GM10847 (cell line): ENCODE measurements around the gene LPAR1.

Experiments used
- POLR2A ChIP-seq: IDR thresholded peaks from 2 replicates; pipeline ENCODE4 v1.6.1; 2011; ENCODE audit not compliant: insufficient read length; ENCODE audit errors: extremely low read depth

LPAR1 gene

GRCh38 chr9:110900456-110900855 lies 137.8 kb downstream of the LPAR1 start:
- no peak for TF ChIP-seq POLR2A

DNA sequence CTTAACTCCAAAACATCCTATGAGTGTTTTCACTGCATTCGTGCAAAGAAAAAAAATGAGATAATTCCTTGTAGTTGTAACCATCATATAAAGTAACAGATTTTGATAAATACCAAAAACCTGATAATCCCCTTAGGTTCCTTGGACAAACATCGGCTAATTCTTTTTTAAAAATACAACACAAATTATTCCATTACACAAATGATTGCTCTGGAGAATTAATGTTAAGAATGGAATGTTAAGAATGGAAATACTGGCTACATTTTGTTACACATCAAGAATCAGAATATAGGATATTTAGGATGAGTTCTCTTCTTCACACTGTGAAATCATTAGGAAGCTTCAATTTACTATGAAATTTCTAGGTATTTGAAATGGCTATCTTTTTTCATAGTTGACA lies 139.4 kb downstream of the LPAR1 start:
- no peak for TF ChIP-seq POLR2A

DNA sequence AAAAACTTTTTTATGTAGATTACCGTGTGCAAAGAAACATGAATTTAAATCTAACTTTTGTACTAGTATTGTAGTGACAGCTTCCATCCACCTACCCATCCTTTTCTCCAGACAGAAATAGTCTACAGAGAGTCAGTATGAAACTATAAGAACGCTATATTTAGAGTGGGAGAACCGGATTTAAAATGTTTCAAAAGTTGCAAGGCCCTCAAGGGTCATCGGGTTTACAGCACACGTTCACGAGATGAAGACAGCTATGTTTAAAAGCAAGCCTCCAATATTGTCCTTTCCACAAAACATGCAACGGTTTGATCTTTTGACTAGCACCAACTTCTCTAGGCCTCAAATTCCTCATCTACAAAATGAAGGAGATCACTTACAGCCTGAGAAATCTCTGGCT lies 139.9 kb downstream of the LPAR1 start:
- TF ChIP-seq POLR2A: no peak

GRCh38 chr9:110897943-110898342 lies 140.3 kb downstream of the LPAR1 start:
- no peak for TF ChIP-seq POLR2A

DNA sequence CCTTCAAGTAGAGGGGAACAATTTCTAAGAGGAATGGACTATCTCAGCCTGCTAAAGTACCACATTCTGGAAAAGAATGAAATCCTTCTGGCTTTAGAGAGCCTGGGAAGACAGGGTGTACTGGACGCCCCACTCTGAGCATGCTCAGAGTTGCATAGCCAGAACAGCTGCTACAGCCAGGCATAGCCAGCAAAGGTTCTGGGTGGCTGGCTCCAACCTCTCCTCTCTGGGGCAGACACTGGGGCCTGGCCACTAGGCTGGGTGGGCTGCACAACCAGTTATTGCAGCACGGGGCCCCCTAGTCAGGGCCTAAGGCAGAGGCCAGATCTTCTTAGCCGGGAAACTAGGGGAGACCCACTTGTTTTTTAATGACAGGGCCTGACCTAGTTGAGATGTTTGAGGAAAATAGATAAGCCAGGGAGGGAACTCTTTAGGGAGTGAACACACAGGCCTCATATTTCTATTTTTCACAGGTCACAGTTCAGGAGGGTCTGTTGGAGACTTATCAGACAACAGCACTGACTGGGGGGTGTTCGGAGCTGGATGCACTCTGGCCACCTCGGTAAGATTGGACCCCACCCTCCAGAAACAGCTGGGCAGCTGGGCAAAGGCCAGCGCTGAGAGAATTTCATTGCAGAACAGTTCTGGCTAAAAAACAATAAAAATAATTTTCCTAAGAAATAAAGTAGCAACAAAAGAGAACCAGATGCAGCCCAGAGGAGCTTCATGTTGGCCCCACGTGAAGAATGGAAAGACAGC lies 142.9 kb downstream of the LPAR1 start:
- no peak for TF ChIP-seq POLR2A

GRCh38 chr9:110894731-110895130 lies 143.5 kb downstream of the LPAR1 start:
- TF ChIP-seq POLR2A: no peak

- TF ChIP-seq POLR2A: no peak
Measured at GRCh38 chr9:110892689-110893088, 145.6 kb downstream of the LPAR1 start.

DNA sequence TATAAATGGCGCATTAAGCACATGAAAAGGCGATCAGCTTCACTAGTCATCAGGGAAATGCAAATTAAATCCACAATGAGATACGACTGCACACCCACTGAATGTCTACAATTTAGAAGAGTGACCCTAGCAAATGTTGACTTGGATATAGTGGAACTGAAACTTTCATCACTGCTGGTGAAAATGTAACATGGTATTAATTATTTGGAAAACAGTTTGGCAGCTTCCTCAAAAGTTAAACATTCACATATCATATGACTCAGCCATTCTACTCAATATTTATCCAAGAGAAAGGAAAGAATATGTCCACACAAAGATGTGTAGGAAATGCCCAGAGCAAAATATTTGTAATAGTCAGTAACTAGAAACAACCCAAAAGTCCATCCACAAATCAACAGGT lies 146.5 kb downstream of the LPAR1 start:
- no peak for TF ChIP-seq POLR2A

DNA sequence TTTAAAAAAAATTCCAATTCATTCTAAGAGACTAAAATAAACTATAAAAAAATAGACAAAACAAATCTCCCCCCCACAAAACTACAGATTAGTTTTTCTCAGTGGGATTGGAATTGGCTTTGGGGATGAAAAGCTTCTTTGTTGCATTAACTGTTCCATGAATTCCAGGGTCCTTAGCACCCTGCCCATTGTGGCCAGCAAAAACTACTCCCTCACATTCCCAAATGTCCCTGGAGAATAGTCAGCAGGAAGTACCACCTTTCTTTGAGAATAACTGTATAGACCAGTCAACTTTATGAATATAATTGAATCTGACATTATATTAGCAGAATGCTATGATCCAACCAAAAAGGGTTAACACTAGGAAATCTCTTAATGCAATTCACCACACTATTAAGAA lies 147.9 kb downstream of the LPAR1 start:
- TF ChIP-seq POLR2A: no peak

GRCh38 chr9:110887276-110887675 lies 151.0 kb downstream of the LPAR1 start:
- no peak for TF ChIP-seq POLR2A

GRCh38 chr9:110886832-110887231 lies 151.4 kb downstream of the LPAR1 start:
- no peak for TF ChIP-seq POLR2A

DNA sequence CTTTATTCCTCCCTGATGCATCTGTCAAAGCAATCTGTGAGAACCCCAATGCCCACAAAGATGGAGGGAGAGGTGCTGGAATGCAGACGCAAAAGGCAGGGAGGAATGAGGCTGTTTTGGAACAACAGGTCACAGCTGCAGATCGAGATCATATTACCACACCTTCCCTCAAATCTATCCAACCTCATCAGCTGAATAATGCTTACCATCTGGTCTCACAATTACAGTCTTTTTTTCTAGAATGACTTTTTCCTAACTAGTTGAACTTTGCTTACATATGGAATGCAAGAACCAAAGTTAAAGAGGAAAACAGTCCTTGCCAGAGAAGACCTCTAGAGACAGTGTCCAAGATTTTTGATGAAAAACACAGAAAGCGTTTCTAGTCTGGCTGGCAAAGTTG lies 158.1 kb downstream of the LPAR1 start:
- no peak for TF ChIP-seq POLR2A

- TF ChIP-seq POLR2A: no peak
Measured at GRCh38 chr9:110877374-110877773, 160.9 kb downstream of the LPAR1 start.

- TF ChIP-seq POLR2A: no peak
Measured at GRCh38 chr9:110876929-110877328, 161.3 kb downstream of the LPAR1 start.

DNA sequence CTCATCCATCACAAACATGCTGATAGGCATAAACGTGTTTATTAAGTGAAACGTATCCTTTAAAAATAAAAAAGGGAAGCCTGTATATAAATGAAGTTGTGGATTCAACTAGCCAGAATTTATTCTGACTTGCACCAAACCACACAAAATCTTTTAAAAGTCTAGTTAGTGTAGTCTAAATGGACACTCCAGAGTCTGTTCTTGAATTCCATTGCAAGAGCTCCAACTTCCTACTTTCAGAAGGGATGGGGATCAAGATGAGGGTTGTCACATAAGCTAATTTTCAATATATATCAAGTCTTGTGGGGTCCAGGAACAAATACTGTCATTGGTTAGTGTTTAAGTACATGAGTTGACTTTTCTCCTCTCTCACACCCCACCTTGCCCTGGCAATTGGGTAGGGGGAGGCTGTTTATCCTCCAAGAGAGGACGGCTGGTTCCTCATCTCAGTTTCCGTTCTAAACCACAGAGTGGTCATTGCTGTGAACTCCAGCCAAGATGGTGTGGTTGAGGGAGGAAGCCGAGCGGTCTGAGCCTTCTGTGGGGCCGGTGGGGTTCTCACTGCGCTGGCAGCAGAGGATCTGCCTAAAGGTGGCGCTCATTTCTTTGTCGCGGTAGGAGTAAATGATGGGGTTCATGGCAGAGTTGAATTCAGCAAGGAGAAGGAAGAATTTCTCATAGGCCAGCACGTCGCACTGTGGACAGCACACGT lies 163.2 kb downstream of the LPAR1 start:
- no peak for TF ChIP-seq POLR2A

- TF ChIP-seq POLR2A: no peak
Measured at GRCh38 chr9:110872920-110873319, 165.3 kb downstream of the LPAR1 start.

DNA sequence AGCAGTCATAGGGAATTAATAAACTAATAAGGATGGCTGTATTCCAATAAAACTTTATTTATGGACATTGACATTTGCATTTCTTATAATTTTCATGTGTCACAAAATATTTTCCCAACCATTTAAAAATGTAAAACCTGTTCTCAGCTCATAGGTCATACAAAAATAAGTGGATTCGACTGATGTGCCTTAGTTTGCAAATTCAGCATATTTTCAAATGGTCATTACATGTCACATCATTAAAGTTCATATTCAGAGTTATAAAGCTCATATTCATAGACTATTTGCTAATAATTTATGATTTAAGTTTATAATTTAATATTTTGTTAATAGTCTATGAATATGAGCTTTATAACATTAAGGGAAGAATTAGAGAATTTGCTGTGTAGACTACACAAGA lies 166.5 kb downstream of the LPAR1 start:
- no peak for TF ChIP-seq POLR2A
